IPS-11a (cell line): ENCODE results near the gene PIWIL1.

Source experiments
- H3K4me3 ChIP-seq: one replicate; pipeline ENCODE4 v1.5.1; 2013; ENCODE audit warnings: low read depth, low read length, control low read depth

PIWIL1 gene

GRCh38 chr12:130337488-130338303 lies at the start of gene PIWIL1:
PIWIL1 (plus strand) TSS chr12:130337887; CDS start chr12:130342592, 4,705 bp downstream.
- H3K4me3 ChIP-seq = no peak within 1 kb of the TSS

- H3K4me3 ChIP-seq = no peak overlapping the region
Measured at GRCh38 chr12:130288206-130288605, 49.5 kb upstream of the PIWIL1 start.

- H3K4me3 ChIP-seq = no peak overlapping the region
Measured at GRCh38 chr12:130288691-130289090, 49.0 kb upstream of the PIWIL1 start.

- no peak overlapping the region for H3K4me3 ChIP-seq
Measured at GRCh38 chr12:130290114-130290513, 47.6 kb upstream of the PIWIL1 start.

GRCh38 chr12:130298322-130299021 lies 39.2 kb upstream of the PIWIL1 start:
- no peak overlapping the region for H3K4me3 ChIP-seq

- no peak overlapping the region for H3K4me3 ChIP-seq
Measured at GRCh38 chr12:130299574-130299973, 38.1 kb upstream of the PIWIL1 start.

GRCh38 chr12:130300090-130300489 lies 37.6 kb upstream of the PIWIL1 start:
- H3K4me3 ChIP-seq = no peak overlapping the region

- H3K4me3 ChIP-seq = no peak overlapping the region
Measured at GRCh38 chr12:130300737-130301535, 36.8 kb upstream of the PIWIL1 start.

GRCh38 chr12:130301559-130301958 lies 36.1 kb upstream of the PIWIL1 start:
- no peak overlapping the region for H3K4me3 ChIP-seq

GRCh38 chr12:130303781-130304180 lies 33.9 kb upstream of the PIWIL1 start:
- H3K4me3 ChIP-seq = no peak overlapping the region

GRCh38 chr12:130307859-130308258 lies 29.8 kb upstream of the PIWIL1 start:
- H3K4me3 ChIP-seq = no peak overlapping the region

GRCh38 chr12:130308393-130308792 lies 29.3 kb upstream of the PIWIL1 start:
- no peak overlapping the region for H3K4me3 ChIP-seq

GRCh38 chr12:130316251-130316650 lies 21.4 kb upstream of the PIWIL1 start:
- H3K4me3 ChIP-seq = no peak overlapping the region

GRCh38 chr12:130320536-130320935 lies 17.2 kb upstream of the PIWIL1 start:
- no peak overlapping the region for H3K4me3 ChIP-seq

- H3K4me3 ChIP-seq = no peak overlapping the region
Measured at GRCh38 chr12:130322263-130322662, 15.4 kb upstream of the PIWIL1 start.

GRCh38 chr12:130330685-130331084 lies 7.0 kb upstream of the PIWIL1 start:
- H3K4me3 ChIP-seq = no peak overlapping the region

GRCh38 chr12:130331146-130331545 lies 6.5 kb upstream of the PIWIL1 start:
- H3K4me3 ChIP-seq = no peak overlapping the region

- no peak overlapping the region for H3K4me3 ChIP-seq
Measured at GRCh38 chr12:130333341-130333740, 4.3 kb upstream of the PIWIL1 start.

- no peak overlapping the region for H3K4me3 ChIP-seq
Measured at GRCh38 chr12:130334399-130334798, 3.3 kb upstream of the PIWIL1 start.

- H3K4me3 ChIP-seq = no peak overlapping the region
Measured at GRCh38 chr12:130334937-130335336, 2.8 kb upstream of the PIWIL1 start.
